Amniotic stem cell (primary cell): Measurements from ENCODE around the gene KRT79.

Experiments
- DNase-seq: peaks from one replicate; lab custom pipeline; 2025; lab: John Stamatoyannopoulos, UW

Gene KRT79

DNA sequence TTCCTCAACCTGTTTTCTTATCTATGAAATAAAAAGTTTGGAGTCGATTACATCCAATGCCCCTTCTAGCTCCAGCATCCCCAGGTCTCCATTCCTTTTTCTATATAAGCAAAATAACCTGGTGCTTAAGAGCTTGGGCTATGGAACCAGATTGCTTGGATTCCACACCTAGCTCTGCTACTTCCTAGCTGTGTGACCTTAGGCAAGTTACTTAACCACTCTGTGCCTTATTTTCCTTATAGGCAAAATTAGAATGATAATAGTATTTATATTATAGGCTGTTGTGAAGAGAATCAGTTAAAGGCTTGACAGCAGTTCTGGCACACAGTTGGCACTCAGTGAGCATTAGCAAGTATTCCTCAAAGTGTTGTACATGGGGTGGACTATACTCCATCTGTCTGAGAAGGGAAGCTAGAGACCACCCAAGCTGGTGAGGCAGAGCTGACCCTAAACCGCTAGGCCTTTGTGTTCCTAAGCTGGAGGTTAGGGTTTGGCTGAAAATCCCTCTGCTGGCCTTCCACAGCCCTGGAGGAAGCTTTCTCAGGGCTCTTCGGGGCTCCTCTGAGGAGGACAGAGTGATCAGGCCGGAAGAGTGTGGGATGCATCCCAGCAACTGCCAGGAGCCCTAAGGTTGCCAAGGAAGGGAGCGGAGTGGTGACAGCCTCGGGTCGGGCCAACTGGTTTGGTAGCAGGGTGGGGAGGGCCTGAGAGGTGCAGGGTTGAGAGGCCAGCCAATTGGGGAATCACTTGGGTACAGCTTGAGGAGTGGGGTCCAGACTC lies 14.2 kb downstream of the KRT79 start:
- no peak for DNase-seq

DNA sequence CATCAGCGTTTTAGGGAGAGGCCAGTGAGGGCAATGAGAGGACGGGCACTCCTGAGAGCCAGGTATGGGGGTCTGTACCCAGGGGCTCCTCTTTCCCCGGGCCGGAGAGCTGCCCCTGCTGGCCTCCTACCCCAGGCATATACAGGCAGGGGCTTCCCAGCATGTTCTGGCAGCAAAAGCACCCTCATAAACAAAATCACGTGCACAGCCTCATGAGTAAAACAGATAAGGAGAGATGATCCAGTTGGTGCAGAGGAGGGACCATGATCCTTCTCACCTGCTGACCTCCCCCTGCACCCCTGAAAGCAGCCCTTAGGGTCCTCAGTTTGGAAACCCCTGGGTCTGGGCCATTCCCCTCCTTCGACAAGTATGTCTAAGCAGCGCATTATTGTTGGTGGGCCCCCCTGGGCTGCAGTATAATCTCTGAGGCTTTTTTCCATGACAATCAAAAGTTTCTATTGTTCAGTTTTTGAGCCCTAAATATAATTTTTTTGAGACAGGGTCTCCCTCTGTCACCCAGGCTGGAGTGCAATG lies 15.2 kb downstream of the KRT79 start:
- DNase-seq = no peak

DNA sequence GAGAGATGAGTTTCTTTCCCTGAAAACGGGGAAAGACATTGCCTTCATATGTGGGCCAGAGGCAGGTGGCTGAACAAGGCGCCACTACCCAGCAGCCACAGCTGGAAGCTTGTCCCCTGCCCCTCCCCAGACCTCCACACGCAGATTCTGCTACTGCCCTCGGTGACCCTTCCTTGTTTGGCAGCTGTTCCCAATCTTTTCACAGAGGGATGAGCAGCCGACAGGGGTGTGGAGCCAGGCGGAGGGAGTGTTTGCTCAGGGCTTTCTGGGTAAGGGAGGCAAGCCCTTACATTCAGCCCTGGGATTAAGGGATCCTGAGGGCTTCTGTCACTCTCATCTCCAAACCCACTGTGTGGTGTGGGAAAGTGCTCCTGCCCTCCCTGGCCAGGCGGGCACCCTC lies 15.7 kb downstream of the KRT79 start:
- DNase-seq = no peak

DNA sequence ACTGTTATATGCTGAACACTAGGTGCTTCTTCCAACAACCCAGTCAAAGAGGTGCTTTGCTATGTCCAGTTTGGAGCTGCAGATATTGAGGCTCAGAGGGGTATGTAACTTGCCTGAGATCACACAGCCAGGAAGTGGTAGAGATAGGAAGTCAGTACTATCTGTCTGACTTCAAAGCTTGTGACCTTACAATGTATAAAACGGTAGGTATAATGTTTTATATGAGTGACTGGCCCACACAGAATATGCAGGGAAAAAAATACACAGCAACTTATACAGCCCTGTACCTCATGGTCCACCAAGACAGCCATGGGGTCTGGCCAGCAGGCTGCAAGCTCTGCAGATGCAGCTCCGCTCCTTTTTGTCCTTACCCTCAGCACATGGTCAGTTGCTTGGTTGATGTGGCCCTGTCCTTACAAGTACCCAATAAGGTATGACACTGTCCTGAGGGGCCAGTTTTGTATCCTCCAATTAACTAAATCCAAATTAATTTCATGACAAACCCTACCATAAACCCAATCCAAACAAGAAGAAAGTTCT lies 16.3 kb downstream of the KRT79 start:
- DNase-seq = no peak

DNA sequence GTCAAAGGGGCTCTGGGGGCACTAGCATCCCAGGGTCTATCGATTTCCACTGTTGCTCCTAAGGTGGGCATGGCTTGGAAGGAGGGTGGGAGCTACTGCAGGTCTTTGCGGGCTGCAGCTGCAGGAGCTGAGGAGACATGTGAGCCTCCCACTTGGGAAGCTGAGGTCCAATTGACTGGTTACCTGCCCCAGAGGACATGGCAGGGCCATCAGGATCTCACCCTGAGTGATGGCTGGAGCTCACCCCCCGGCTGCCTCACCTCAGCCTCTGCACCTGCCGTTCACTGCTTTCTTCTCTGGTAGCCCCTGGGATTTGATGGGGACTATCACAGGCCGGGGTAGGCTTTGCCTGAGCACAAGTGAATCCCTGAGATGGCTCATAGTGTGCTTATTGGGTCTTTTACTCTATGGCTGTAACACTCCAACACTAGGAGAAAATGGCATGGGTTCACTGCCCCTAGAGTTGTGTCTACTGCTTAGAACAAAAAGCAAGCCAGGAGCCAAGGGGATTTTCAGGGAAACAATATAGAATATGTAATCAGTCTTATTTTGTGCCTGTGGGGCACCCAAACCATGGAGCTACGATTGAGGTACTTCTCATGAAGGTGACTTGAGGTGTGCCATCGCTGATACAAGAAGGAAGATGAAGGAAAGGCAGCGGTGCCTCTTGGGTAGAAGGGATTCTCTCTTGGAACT lies 17.0 kb downstream of the KRT79 start:
- DNase-seq = no peak

DNA sequence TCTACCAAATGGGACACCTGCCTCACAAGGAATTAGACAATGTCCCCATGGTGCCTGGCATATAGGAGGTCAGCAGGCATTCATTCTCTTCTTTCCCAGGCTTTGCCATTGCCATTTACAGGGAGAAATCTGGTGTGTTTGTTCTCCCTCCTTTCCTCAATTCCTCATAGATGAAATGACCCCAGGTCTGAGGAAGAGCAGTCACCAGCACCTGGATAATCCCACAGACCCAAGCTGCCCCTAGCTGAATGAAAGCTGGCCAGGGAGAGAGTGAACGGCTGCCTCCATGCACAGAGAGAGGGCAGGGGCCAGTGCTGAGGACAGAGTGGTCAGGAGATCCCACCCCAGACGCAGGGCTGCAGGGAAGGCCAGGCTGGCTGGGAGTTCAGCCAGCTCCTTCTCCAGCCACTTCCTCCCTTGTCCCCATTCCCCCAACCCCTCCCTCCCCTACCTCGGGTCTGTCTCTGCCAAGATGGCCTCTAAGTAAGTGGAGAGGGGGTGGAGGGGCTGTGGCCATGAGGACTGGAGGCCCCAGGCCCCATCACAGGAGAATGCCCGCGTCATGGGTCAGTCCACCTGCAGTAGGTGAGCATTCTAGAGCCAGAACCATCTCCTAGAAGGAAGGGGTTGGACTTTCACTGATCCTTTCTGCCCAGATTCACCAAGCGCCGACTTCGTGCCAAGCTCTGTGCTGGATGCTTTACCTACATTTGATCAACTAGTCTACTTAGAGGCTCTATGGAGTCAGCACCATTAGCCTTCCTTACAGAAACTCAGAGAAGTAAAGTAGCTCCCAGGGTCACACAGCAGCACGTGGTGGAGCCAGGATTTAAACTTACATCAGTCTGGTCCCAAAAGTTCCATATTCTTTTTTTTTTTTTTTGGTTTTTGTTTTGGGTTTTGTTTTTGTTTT lies 18.2 kb downstream of the KRT79 start:
- DNase-seq = no peak

DNA sequence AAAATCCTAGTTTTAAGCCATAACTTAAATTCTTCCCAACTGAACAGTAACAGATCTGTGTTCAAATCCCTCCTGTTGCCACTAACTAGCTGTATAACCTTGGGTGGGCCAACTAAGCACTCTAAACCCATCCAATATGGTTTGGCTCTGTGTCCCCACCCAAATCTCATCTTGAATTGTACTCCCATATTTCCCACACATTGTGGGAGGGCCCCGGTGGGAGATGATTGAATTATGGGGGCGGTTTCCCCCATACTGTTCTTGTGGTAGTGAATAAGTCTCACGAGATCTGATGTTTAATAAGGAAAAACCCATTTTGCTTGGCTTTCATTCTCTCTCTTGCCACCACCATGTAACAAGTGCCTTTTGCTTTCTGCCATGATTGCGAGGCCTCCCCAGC lies 18.9 kb downstream of the KRT79 start:
- DNase-seq = no peak

DNA sequence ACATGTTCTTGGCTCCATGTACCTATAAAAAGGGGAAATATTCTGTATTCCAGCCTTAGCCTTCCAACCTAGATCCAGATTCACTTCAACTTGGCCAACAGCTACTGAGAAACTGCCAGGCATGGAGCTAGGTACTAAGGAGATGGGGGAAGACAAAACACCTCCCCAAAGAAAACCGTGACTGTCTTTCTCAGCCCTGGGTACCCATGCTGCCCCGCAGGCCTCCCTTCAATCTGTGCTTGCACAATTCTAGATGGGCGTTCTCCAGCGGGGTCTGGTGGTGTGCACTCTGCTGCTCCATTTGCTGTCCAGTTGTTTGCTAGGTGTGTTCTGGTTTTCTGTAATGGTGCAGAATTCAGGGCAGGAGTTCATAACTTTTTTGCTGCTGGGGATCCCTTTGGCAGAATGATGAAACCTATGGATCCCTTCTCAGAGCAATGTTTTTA lies 19.4 kb downstream of the KRT79 start:
- no peak for DNase-seq

DNA sequence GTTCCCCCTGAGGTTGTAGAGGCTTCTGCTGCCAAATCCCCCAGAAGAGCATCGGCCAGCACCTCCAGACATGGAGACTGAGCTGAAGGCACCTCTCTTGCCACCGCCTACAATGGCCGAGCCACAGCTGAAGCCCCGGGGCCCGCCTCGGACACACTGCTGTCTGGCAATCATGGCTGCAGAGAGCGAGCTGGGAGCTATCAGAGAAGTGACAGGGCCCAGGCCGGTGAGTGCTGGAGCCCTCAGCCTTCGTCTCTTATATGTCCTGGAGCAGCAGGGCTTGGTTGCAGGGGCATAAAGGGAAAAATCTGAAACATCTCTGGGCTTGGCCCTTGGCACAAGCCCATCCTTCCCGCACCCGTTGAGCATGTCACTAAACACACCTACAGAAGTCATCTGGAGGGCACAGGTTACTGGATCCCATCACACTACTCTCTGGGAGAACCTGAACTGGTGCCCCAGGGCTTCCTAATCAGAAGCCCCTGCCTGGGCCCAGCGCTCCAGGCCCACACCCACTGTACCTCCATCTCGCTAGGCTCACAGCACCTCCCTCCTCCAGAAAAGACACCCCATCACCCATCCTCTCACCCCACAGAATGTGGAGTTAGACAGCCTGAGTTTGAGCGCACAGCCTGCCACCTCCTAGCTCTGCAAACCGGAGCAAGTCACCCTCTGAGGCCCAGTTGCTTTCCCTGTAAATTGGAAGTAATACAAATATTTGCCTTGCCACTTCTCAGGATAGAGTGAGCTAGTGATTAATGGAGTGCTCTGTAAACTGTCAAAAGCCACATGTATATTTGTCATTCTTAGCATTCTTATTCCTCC lies 20.0 kb downstream of the KRT79 start, which contains the start of gene KRT4:
Gene KRT4, minus strand, starts transcription at position 232 of the 825 bp plus-strand sequence. Its CDS starts 58 bp downstream, at position 174.
- no peak for DNase-seq

DNA sequence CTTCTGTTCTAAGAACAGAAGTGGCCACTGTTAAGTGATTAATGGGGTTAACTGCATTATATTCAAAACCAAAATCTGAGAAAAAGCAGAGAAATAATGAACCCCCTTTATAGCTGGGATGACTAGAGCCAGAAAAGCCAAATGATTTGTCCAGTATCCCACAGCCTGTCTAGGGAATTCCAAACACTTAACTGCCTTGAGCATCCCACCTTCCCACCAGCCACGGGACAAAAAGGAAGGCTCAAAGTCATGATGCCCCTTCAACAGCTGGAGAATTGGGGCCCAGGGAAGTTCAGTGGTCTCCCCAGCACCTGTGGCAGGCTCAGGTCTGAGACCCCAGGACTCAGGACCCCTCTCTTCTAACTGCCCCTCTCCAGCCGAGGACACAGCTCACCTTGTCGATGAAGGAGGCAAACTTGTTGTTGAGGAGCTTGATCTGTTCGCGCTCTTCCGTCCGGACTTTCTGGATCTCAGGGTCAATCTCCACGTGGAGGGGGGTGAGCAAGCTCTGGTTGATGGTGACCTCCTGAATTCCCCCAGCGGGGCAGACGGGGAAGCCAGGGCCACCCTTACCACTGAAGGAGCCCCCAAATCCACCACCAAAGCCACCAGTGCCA lies 20.8 kb downstream of the KRT79 start:
- no peak for DNase-seq

DNA sequence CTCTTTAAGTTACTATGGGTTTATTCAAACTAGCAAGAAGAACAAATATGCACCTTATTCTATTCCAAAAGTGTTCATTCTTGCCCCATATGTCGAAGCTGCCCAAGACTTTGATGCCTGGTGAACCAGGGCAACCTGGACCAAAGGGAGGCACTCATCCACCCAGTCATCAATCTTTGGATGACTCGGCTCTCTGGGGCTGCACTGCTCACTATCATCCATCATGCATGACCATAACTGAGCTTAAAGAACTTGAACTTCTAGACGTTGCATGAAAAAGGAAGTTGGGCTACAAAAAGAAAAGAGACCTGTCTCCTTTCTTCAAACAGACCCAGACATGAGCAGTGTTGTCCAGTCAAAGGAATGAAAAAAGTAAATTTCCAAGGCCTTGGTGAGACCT lies 21.4 kb downstream of the KRT79 start:
- no peak for DNase-seq

DNA sequence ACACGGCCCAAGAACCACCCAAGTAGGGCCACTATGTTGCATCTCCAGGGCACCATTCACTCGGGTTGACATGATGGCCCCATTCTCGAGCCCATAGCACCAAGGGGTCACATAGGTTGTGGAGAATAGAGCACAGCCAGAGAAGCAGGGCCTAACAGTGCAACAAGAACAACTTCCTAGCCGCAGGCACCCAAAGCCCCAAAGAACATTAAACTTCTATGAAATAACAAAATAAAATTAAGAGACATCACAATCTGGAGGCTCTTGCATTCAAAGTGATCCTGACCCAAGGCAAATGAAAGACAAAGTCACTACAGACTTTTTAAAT lies 22.1 kb downstream of the KRT79 start:
- no peak for DNase-seq

DNA sequence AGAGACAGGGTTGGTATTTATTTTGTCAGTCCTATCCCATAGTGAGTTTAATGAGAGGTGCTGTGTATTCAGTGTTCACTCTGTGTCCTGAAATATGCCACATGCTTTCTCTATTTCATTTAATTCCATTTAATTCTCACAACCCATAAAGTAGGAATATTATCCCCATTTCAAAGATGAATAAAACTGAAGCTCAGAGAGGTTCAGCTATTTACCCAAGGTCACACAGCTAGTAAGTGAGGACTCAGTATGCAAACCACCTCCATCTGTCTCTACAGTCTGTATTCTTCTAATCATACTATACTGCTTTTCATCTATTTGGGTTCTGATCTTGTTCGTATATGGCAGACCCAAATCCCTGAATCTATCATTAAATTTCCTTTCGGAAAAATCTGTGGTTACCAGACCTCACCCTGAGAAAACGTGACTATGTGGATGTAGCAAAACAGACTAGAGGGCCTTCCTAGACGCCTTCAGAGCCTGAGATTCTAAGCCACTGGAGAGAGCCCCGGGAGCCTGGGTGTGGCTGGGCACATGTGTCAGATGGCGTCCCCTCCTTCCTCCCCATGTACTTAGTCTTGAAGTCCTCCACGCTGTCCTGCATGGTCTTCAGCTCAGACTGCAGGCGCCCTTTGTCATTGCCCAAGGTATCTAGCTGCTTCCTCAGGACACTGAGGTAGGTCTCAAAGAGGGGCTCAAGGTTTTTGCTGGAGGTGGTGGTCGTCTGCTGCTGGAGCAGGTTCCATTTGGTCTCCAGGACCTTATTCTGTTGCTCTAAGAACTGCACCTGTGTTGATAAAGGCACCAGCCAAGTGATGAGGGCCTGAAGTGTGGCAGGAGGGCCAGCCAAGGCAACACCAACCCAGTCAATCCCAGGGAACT lies 22.7 kb downstream of the KRT79 start:
- no peak for DNase-seq

DNA sequence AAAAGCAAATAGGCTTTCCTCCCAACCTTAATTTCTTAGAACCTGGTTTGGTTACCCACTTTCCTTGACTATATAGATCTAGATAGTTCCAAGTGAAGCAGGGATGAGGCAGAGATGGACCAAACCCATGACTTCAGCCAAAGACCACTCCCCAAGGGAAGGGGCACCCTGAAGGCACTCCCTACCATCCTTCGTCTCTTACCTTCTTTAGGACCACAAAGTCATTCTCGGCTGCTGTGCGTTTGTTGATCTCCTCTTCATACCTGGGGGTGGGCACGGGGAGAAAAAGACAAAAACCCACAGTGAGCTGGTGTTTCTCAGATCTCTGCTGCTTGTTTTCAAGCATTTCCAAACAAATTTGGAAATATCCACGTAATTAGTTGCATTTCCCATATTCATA lies 23.6 kb downstream of the KRT79 start:
- DNase-seq = no peak

DNA sequence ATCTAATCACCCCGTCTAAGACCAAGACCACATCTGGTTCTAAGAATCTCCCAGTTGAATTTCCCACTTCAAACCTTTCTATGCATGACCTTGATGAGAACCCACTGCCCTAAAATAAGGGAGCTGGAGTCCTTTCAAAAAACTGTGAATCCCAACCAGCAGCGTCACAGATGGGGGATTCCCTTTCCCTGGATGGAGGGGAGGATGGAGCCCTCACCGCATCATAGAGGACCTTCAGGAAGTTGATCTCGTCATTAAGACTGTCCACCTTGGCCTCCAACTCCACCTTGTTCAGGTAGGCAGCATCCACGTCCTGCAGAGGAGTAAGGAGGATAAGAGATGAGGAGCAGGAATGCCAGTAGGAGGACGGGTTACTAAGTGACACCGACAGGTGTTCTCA lies 24.9 kb downstream of the KRT79 start:
- DNase-seq = no peak

DNA sequence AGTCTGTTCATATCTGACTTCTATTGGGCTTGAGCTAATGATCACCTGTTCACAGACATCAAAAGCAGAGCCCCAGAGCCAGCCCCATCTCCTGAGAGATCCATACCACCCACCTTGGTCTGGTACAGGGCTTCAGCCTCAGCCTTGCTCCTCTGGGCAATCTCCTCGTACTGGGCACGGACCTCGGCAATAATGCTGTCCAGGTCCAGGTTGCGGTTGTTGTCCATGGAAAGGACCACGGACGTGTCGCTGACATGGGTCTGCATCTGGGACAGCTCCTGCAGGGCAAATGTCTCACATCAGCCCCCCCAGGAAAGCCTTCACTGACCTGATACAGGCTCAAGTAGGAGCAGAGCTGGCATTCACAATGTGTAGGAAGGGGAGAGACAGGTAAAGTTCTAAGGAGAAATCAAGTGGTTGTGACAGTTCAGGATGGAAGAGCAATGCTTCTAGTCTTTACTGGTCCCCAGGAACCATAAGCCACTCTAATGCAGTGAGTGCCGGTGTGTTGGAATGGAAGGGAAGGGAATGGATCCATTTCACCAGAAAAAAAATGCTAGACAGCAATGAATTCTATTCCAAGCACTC lies 25.4 kb downstream of the KRT79 start:
- DNase-seq = no peak

DNA sequence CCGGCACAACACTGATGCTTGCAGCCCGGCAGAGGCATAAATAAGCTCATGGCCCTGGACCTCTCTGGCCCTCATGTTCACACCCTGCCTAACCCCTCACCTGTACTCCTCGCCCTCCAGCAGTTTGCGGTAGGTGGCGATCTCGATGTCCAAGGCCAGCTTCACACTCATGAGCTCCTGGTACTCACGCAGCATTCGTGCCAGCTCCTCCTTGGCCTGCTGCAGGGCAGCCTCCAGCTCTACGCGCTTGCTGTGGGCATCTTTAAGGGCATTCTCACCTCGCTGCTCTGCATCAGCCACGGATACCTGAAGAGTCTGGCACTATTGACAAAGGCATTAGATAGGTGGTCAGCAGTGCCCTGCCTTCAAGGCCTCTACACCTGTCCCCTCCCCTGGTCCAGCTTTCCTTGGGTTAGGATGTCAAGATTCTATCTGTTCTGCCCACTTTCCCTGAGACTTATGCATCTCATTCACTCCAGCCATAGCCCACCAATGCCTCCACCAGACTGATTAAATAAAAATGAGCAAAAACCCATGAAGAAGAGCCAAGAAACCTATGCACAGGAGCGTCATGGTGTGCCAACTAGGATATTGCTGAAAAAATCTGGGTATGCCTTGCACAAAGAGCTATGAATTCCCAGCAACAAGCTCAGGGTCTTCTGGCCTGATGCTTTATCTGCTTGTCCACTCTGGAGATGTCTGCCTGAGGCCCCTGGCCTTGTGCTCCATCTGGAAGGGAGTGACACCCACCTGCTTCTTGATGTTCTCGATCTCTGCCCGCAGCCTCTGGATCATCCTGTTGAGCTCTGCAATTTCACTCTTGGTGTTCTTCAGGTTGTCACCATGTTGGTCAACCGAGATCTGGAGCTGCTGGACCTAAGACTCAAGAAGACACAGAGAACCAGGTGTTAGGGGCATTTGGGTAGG lies 26.3 kb downstream of the KRT79 start:
- DNase-seq = no peak
